AG04449 (cell line): ENCODE data around the gene WNT6.

Source experiments
- CTCF ChIA-PET: fragments of 350-600 bp; formaldehyde crosslinking; extraction: SDS; loops from one replicate; lab custom pipeline; 2021; ENCODE audit warnings: antibody characterized with exemption; lab: Yijun Ruan, JAX
- POLR2A ChIA-PET: fragments of 400-600, 350-600 bp; formaldehyde crosslinking; extraction: SDS; loops from one replicate; lab custom pipeline; 2020; ENCODE audit warnings: antibody characterized with exemption, inconsistent platforms; lab: Yijun Ruan, JAX
- DNase-seq: peaks from one replicate; pipeline ENCODE4 v3.0.0-alpha.2; 2010; ENCODE audit warnings: low read depth, low spot score
- H3K4me3 ChIP-seq: 2 replicates; pipeline ENCODE4 v1.5.1; 2011; ENCODE audit warnings: low read depth, mild to moderate bottlenecking, control low read depth, low read length
- CTCF ChIP-seq: IDR thresholded peaks from one replicate; pipeline ENCODE4 v1.5.1; 2011; ENCODE audit warnings: mild to moderate bottlenecking, moderate library complexity, low read length, control low read depth, inconsistent platforms; ENCODE audit not compliant: insufficient read depth; ENCODE audit errors: missing control alignments

The WNT6 gene

GRCh38 chr2:218880102-218880858, 20.7 kb downstream of the WNT6 start, which contains the start of gene WNT10A:
TSS of gene WNT10A (plus strand) at chr2:218880852. CDS start at chr2:218880996, 144 bp downstream.
- DNase-seq: no peak
- POLR2A ChIA-PET: no interaction called here

DNA sequence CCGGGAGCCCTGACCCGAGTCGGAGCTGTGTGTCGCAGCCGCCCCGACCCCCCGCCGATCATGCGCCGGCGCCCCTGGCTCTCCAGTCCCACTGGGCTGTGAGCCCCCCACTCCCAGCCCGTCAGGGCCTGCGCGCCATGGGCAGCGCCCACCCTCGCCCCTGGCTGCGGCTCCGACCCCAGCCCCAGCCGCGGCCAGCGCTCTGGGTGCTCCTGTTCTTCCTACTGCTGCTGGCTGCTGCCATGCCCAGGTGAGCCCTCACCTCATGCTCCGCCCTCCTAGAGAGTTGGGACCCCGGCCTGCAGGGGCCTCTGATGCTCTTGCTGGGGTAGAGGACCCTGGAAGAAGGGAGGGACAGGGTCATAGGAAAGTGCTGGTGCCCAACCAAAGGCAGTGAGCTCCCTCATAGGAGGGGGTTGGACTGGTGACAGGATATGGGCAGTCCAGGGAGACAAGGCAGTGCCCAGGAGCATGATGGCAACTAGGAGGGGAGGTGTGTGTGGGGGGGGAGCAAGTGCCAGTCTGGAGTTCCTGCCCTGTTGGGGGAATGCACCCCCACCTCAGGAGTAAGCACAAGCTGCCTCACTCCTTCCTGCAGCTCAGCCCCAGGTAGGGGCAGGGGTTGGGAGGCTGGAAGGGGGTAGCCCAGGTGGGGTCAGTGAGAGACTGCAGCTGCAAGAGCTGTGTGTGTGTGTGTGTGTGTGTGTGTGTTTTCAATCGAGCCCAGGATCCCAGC, 21.4 kb downstream of the WNT6 start:
- no peak for TF ChIP-seq CTCF
- ChIA-PET POLR2A (no interaction called here), CTCF (interaction anchor here (1.0 to 17.5 kb wide), 2 partner anchors 11 kb away, joined by 3 to 453 read pairs; no protein-coding TSS in a partner anchor)

More at GRCh38 chr2:218880102-218880858, 20.7 kb downstream of the WNT6 start, which contains the start of gene WNT10A:
- no peak for TF ChIP-seq CTCF
- H3K4me3 ChIP-seq: no peak within 1 kb of the TSS
- CTCF ChIA-PET: interaction anchor here (0.5 to 17.5 kb wide), 4 partner anchors 10 to 33 kb away, joined by 3 to 453 read pairs (median 6); no protein-coding TSS in a partner anchor

DNA sequence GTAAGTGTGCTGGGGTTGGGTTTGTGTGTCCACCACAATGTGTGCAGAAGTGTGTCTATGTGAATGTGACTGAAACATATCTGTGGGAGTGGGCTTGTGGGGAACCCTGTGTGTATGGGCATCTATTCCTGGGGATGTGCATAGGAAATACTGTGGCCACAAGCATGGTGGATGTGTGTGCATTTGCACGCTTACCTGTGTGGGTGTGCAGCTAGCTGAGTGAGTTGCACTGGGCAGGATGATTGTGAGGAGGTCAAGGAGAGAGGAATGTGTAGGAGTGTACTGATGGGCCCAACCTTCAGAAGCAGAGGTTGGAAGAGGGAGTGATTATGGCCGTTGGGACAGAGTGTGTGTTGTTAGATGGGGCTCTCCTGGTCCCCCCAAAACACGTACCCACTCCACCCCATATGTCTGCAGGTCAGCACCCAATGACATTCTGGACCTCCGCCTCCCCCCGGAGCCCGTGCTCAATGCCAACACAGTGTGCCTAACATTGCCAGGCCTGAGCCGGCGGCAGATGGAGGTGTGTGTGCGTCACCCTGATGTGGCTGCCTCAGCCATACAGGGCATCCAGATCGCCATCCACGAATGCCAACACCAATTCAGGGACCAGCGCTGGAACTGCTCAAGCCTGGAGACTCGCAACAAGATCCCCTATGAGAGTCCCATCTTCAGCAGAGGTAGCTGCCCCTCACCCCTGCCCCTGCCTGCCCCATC, 22.3 kb downstream of the WNT6 start:
- TF ChIP-seq CTCF: no peak
- DNase-seq: no peak
- ChIA-PET CTCF (interaction anchor here (1.0 to 17.5 kb wide), 3 partner anchors 10 to 13 kb away, joined by 3 to 453 read pairs (median 4); no protein-coding TSS in a partner anchor), POLR2A (no interaction called here)
- H3K4me3 ChIP-seq: no peak overlapping the region

More for the DNA sequence above, 21.4 kb downstream of the WNT6 start:
- H3K4me3 ChIP-seq: no peak overlapping the region
- no peak for DNase-seq

DNA sequence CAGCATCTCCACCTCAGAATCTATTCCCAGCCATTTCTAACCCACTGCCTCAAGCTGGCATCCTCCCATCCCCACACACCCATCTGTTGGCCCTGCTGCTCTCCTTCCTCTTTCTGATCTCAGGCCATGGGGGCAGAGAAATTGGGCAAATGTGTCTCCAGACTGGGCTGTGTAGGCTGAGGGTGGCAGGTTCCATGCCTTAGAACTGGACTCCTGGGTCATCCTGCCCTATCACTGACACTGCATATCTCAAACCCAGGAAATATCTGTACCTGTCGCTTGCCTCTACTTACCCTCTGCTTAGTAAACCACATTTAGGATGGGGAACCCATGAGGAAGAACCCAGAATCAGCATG, 22.8 kb downstream of the WNT6 start:
- no peak for DNase-seq
- ChIA-PET CTCF (interaction anchor here (1.0 to 17.5 kb wide), 3 partner anchors 10 to 14 kb away, joined by 3 to 453 read pairs (median 4); no protein-coding TSS in a partner anchor), POLR2A (no interaction called here)

GRCh38 chr2:218882866-218883366, 23.3 kb downstream of the WNT6 start:
- no peak for TF ChIP-seq CTCF
- H3K4me3 ChIP-seq: no peak overlapping the region
- DNase-seq: no peak
- ChIA-PET POLR2A (no interaction called here), CTCF (interaction anchor here (1.0 to 17.5 kb wide), 3 partner anchors 9 to 14 kb away, joined by 3 to 453 read pairs (median 4); no protein-coding TSS in a partner anchor)

More for the DNA sequence above, 22.8 kb downstream of the WNT6 start:
- TF ChIP-seq CTCF: no peak
- H3K4me3 ChIP-seq: no peak overlapping the region
